DOHH2 (cell line): ENCODE results near the gene ZNF324B.

Source experiments
- EZH2phosphoT487 ChIP-seq: fragments of 200-600 bp; sonication (generic); IDR thresholded peaks from 2 replicates; pipeline ENCODE4 v1.6.1; 2017; ENCODE audit warnings: borderline replicate concordance, mild to moderate bottlenecking, antibody characterized with exemption, low read length, moderate library complexity, mixed read lengths
- TF ChIP-seq, protein P1 (sequence below): fragments of 200-600 bp; sonication (generic); IDR thresholded peaks from one replicate; pipeline ENCODE4 v1.5.1; 2014; ENCODE audit warnings: antibody characterized with exemption, mild to moderate bottlenecking, low read depth, low read length; ENCODE audit not compliant: poor library complexity, severe bottlenecking

DNA sequence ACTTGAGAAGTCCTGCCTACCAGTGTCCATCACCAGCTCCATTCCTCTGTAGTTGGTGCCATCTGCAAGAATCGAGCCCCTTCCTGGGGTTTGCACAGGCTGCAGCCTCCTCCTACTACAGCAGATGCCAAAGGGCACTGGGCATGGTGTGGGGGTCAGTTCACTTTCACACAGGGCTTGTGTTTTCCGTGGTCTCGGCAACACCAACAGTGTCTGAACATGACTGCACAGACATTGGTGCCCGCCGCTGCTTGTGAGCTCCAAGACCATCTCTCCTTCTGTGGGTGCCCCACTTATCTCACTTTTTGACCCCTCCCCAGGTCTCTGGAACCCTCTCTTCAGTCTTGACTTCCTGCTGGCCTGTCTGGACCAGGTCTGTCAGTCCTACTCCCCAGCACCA lies 40.0 kb downstream of the ZNF324B start:
- TF ChIP-seq, protein P1, sequence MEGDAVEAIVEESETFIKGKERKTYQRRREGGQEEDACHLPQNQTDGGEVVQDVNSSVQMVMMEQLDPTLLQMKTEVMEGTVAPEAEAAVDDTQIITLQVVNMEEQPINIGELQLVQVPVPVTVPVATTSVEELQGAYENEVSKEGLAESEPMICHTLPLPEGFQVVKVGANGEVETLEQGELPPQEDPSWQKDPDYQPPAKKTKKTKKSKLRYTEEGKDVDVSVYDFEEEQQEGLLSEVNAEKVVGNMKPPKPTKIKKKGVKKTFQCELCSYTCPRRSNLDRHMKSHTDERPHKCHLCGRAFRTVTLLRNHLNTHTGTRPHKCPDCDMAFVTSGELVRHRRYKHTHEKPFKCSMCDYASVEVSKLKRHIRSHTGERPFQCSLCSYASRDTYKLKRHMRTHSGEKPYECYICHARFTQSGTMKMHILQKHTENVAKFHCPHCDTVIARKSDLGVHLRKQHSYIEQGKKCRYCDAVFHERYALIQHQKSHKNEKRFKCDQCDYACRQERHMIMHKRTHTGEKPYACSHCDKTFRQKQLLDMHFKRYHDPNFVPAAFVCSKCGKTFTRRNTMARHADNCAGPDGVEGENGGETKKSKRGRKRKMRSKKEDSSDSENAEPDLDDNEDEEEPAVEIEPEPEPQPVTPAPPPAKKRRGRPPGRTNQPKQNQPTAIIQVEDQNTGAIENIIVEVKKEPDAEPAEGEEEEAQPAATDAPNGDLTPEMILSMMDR = no peak
- TF ChIP-seq EZH2phosphoT487 = no peak
